Osteoblast (primary cell): Measurements from ENCODE around the gene UBASH3A. TPM values are rescaled to one million over a fixed set of nuclear protein-coding genes. Genes with fewer than 3 reads are reported as not detected.

Experiments used
- DNase-seq: peaks from one replicate; pipeline ENCODE4 v3.0.0; 2011; ENCODE audit warnings: low spot score, mixed read lengths; ENCODE audit not compliant: insufficient read length; ENCODE audit errors: missing footprints
- H2AFZ ChIP-seq: 2 replicates; pipeline ENCODE4 v1.6.0; 2011; ENCODE audit warnings: mild to moderate bottlenecking, low read length
- H3K27ac ChIP-seq: 2 replicates; pipeline ENCODE4 v1.5.1; 2011; ENCODE audit warnings: mild to moderate bottlenecking, low read depth, low read length, moderate library complexity
- H3K27me3 ChIP-seq: 2 replicates; pipeline ENCODE4 v1.6.0; 2012; ENCODE audit warnings: mild to moderate bottlenecking, control low read depth, inconsistent platforms, low read length, moderate library complexity; ENCODE audit not compliant: insufficient read depth
- H3K36me3 ChIP-seq: 2 replicates; pipeline ENCODE4 v1.5.1; 2011; ENCODE audit warnings: mild to moderate bottlenecking, low read length, control low read depth, moderate library complexity; ENCODE audit not compliant: insufficient read depth
- H3K4me1 ChIP-seq: 2 replicates; pipeline ENCODE4 v1.5.1; 2011; ENCODE audit warnings: mild to moderate bottlenecking, low read length, control low read depth, moderate library complexity; ENCODE audit not compliant: insufficient read depth
- H3K4me2 ChIP-seq: 2 replicates; pipeline ENCODE4 v1.6.0; 2011; ENCODE audit warnings: mild to moderate bottlenecking, low read length; ENCODE audit not compliant: insufficient read depth
- H3K4me3 ChIP-seq: fragments of 200-600 bp; sonication (generic); 3 replicates; pipeline ENCODE4 v1.5.1; 2012; ENCODE audit warnings: mild to moderate bottlenecking, low read length, inconsistent platforms; ENCODE audit not compliant: insufficient read depth
- H3K79me2 ChIP-seq: 2 replicates; pipeline ENCODE4 v1.6.0; 2012; ENCODE audit warnings: mild to moderate bottlenecking, low read length, control low read depth, inconsistent platforms; ENCODE audit not compliant: insufficient read depth
- H3K9me3 ChIP-seq: 2 replicates; pipeline ENCODE4 v1.5.1; 2011; ENCODE audit warnings: low read depth, low read length, control low read depth
- H4K20me1 ChIP-seq: 2 replicates; pipeline ENCODE4 v1.6.0; 2012; ENCODE audit warnings: mild to moderate bottlenecking, low read length, control low read depth; ENCODE audit not compliant: insufficient read depth
- total RNA-seq: library from RNA; depleted of rRNA; stranded (reverse); fragments of >200 nt; gene quantifications from 2 replicates; pipeline ENCODE4 v1.2.3, GENCODE V29; 2012
- TF ChIP-seq, protein P1 (sequence below): IDR thresholded peaks from 2 replicates; pipeline ENCODE4 v1.5.1; 2011; ENCODE audit warnings: mild to moderate bottlenecking, low read depth, low read length, moderate library complexity; ENCODE audit errors: extremely low read depth

The UBASH3A gene
- total RNA-seq, 1 donor = not detected

DNA sequence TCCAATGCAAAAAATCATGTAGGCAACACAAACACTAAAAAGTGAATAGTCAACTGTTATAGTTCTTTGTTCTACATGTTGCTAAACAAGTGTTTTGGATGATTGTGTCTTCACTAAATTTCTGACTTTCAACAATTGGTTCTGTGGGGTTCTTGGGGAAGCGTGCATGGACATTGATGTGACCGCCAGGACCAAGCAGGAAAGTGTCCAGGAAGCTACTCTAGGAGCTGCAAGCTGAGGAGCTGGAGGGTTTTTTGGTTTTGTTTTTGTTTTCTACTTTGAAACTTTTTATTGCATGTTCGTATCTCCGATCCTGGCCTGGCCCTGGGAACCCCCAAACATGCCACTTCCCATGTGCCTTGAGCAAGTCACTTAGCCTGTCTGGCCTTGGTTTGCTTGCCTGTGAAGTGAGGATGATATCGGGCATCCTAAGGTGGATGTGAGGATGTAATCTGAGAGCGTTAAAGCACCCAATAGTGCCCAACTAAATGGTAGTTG, 15.8 kb upstream of the UBASH3A start:
- no peak overlapping the region for H3K4me3 ChIP-seq
- DNase-seq = no peak
- no peak overlapping the region for H3K4me2 ChIP-seq
- no peaks in the 10 kb centered on the region for H3K4me1 ChIP-seq
- H4K20me1 ChIP-seq = no peaks in the 10 kb centered on the region
- peaks cover 14% of the 10 kb centered on the region for H3K27me3 ChIP-seq
- no peak overlapping the region for H2AFZ ChIP-seq
- no peak overlapping the region for H3K27ac ChIP-seq
- no peaks in the 10 kb centered on the region for H3K79me2 ChIP-seq
- no peaks in the 10 kb centered on the region for H3K36me3 ChIP-seq
- TF ChIP-seq, protein P1, sequence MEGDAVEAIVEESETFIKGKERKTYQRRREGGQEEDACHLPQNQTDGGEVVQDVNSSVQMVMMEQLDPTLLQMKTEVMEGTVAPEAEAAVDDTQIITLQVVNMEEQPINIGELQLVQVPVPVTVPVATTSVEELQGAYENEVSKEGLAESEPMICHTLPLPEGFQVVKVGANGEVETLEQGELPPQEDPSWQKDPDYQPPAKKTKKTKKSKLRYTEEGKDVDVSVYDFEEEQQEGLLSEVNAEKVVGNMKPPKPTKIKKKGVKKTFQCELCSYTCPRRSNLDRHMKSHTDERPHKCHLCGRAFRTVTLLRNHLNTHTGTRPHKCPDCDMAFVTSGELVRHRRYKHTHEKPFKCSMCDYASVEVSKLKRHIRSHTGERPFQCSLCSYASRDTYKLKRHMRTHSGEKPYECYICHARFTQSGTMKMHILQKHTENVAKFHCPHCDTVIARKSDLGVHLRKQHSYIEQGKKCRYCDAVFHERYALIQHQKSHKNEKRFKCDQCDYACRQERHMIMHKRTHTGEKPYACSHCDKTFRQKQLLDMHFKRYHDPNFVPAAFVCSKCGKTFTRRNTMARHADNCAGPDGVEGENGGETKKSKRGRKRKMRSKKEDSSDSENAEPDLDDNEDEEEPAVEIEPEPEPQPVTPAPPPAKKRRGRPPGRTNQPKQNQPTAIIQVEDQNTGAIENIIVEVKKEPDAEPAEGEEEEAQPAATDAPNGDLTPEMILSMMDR = no peak
- H3K9me3 ChIP-seq = no peaks in the 10 kb centered on the region

DNA sequence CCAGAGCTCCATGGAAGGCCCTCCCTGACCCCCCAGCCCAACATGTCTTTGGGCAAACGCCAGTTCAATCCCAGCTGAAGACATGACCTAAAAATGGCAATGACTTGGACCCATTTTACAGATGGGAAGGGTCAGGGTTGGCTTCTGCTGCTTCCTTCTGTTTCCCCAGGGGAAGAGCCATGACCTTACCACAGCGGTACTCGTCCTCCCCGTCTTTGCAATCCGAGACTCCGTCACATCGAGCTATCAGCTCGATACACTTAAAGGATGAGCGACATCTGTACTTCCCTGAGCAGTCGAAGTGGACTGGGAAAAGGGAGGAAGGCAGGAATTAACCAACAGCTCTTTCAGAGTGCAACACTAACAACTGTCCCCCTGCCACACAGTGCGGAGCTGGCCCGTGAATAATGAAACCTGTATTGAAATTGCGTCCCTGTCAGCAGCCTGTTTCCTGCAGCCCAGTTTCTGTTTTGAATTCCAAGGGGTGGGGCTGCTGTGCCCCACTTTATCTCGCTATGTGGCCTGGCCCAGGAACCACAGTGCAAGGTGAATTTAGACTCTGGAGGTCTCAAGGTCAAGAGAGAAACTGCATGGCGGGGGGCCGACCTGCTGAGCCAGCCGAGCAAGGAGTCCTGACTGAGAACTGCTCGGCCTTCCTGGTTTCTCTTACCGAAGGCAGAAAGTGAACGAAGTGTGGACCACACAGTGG, 14.8 kb upstream of the UBASH3A start:
- DNase-seq = no peak
- Histone ChIP-seq H3K4me1 (no peaks in the 10 kb centered on the region), H3K27me3 (peaks cover 14% of the 10 kb centered on the region), H3K9me3 (no peaks in the 10 kb centered on the region), H3K4me2 (no peak overlapping the region), H3K79me2 (no peaks in the 10 kb centered on the region), H2AFZ (no peak overlapping the region), H4K20me1 (no peaks in the 10 kb centered on the region), H3K4me3 (no peak overlapping the region), H3K36me3 (no peaks in the 10 kb centered on the region), H3K27ac (no peak overlapping the region)
- TF ChIP-seq, protein P1 = no peak

DNA sequence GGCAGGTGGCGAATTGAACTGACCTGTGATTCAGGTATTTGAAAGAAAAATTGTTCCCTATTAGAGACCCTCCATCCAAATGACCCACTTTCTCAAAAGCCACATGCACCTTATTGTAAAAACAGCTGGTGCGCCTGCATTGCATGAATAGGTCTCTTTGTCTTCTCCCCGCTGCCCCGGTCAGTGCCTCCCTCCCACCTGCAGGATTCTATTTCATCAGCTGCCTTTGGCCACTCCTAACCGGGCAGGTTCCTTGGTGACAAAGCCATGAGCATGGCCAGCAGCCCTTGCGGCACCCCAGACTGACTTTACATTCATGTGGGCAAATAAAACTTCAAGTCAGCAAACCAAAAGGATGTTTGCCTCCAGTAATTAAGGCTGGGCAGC, 14.3 kb upstream of the UBASH3A start:
- Histone ChIP-seq H4K20me1 (no peaks in the 10 kb centered on the region), H3K4me1 (no peaks in the 10 kb centered on the region), H3K9me3 (no peaks in the 10 kb centered on the region), H3K27ac (no peak overlapping the region), H3K36me3 (no peaks in the 10 kb centered on the region), H3K79me2 (no peaks in the 10 kb centered on the region), H3K4me2 (no peak overlapping the region), H3K4me3 (no peak overlapping the region), H2AFZ (no peak overlapping the region), H3K27me3 (peaks cover 14% of the 10 kb centered on the region)
- no peak for DNase-seq
- TF ChIP-seq, protein P1 = no peak

DNA sequence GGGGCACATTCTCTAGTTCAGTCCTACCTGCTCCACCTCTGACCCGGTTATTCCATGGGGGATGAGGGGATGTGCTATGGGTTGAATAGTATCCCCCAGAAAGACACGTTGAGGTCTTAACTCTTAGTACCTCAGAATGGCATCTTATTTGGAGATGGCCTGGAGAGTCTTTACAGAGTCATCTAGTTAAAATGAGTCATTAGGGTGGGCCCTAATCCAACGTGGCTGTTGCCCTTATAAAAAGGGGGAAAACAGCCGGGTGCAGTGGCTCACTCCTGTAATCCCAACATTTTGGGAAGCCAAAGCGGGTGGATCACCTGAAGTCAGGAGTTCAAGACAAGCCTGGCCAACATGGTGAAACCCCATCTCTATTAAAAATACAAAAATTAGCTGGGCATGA, 13.5 kb upstream of the UBASH3A start:
- H3K9me3 ChIP-seq = no peaks in the 10 kb centered on the region
- H3K4me3 ChIP-seq = no peak overlapping the region
- H4K20me1 ChIP-seq = no peaks in the 10 kb centered on the region
- no peak overlapping the region for H2AFZ ChIP-seq
- H3K27ac ChIP-seq = no peak overlapping the region
- H3K36me3 ChIP-seq = no peaks in the 10 kb centered on the region
- peaks cover 14% of the 10 kb centered on the region for H3K27me3 ChIP-seq
- H3K4me1 ChIP-seq = no peaks in the 10 kb centered on the region
- H3K79me2 ChIP-seq = no peaks in the 10 kb centered on the region
- H3K4me2 ChIP-seq = no peak overlapping the region
- no peak for DNase-seq
- TF ChIP-seq, protein P1 = no peak
